8988T (cell line): Measurements from ENCODE around the gene AQP5.
"Not testable (repeated sequence)": the region's sequence is repeated elsewhere in the genome, so short reads cannot be mapped to it uniquely, and the experiment has no call there.

Experiments used
- DNase-seq: peaks from one replicate; pipeline ENCODE4 v3.0.0; 2011

The AQP5 gene

DNA sequence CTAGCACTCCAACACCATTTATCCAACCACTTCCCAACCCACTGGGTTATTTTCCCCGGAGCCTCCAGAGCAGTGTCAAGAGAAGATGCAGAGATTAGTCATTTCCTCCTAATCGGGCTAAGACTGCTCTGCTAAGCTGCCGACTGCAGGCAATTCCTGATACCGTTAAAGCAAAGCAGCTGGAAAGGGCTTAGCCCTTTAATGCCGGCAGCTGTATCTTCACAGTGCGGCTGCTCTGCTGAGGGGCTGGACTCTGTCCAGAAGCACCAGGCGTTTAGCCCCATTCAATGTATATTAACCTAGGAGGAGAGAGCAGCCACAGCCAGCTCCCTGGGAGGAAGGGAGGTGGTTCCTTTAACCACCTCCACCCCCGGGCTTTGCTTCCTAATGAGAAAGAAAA, 22.2 kb downstream of the AQP5 start:
- DNase-seq = no peak

DNA sequence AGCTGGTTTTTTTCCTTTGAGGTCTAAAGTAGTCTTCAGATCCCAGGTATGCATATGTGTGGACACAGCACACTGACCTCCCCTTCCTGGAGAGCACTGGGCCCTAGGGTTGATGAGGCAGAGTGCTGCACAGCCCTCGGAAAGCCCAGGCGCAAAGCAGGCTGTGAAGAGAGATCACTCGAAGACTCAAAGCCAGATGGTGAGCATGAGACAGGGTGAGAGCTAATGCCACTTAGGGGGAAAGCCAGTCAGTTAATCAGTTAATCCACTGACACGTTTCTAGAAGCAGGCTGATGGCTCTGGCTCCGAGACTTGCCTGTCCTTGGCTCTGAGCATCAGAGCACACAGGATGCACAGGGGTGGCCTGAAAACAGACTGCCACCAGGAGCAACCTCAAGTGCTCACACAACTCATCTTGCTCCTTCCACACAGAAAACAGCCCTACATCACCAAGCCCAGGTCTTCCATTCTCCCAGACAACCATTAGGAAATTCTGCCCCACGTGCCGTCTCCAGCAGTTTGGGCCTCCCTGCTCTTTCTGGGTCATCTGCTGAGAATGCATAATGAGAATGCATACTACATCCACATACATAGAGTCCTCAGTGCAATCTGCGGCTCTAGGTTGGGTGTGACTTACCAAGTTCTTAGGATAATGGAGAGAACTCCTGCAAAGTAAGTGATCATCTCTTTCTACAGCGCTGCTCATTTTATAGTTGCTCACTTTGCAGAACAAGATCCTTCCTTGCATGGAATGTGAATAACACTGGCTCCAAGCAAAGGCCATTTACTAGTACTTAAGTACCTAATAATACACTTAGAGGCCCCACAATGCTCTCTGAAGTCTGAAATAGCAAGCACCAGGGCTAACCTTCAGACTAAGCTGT, 23.0 kb downstream of the AQP5 start:
- DNase-seq = no peak

DNA sequence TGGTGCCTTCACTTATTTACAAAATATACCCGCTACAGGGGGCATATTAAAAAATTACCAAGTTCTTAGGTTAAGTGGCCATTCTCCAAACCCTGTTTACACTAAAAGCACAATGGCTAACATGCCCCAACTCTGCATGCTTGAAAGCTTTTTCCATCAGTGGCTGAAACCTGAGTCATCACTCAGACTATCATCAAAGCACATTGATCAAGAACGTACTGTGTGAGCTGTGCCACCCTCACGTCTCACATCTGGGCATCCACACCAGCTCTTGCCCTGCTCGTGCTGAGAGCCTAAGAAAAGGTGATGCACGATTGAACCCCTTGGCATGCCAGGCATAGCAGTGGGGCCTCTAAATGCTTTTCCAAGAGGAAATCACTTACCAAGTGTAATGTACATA, 24.3 kb downstream of the AQP5 start:
- DNase-seq = no peak

DNA sequence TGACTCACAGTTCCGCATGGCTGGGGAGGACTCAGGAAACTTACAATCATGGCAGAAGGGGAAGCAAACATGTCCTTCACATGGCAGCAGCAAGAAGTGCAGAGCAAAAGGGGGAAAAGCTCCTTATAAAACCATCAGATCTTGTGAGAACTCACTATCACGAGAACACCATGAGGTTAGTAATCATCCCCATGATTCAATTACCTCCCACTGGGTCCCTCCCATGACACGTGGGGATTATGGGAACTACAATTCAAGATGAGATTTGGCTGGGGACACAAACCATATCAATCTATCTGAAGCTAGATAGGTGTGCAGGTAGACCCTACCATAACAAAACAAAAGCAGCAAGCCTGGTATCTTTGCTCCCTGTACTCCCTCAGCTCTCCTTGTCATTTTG, 24.8 kb downstream of the AQP5 start:
- not testable (repeated sequence) for DNase-seq

DNA sequence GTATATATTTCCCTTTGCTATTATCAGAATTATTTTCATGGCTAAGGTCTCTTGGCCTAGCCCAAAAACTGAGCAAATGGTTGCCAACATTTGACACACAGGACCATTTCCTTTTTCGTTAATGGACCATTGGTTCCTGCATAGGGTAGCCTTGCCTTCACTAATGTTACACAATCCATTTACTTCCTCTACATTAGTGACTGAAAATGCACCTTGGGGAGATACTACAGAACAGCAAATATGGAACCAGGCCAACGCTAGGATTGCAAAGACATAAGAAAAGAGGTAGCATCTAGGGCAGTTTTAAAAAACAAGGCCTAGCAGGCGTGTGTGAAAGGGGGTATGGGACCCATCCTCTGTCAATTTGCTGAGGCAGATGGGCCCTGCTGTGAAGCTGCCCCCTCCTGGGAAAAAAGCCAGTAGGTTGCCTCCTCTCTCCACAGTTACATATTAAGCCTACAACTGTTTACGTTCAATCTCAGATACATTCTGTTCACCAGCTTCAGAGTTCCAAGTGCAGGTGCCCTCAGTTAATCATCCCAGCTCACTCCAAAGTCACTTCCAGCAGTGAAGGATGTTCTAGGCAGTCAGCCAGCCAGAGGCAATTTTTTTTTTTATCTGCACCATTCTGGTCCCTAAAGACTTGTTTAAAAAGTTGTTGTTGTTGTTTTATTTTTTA, 26.1 kb downstream of the AQP5 start:
- no peak for DNase-seq

DNA sequence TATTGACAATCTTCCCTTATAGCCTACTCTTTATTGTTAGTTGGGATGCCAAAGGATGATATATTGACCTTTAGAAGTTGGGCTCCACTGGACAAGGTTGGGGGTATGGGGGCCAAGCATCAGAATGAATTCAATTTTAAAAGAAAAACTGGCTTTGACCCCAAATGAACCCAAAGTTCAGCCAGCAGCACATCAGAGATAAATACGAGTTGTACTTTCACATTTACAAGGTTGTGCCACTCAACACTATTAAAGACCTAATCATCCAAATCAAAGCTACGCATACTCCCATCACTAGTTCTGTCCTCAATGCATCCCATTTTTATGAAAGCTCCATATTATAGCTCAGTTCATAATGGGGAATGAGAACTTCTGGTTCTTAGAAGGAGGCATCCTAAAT, 27.7 kb downstream of the AQP5 start:
- not testable (repeated sequence) for DNase-seq

DNA sequence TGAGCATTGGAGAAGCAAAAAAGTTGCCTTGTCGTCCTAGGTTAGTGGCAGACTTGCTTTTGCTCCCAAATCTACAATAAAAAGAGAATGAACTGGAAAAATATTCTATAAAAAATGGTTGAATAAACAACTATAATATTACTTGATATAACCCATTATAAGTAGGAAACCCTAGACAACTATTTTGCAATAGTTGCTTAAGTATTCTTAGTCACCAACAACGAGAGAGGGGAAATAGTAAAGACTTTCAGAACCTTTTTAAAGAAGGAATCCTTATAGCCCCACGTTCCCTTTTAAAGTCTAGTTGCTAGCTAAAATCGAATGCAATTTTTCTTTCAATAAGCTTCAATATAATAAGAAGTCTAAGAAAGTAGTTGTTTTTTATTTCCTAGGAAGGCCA, 28.6 kb downstream of the AQP5 start:
- no peak for DNase-seq

DNA sequence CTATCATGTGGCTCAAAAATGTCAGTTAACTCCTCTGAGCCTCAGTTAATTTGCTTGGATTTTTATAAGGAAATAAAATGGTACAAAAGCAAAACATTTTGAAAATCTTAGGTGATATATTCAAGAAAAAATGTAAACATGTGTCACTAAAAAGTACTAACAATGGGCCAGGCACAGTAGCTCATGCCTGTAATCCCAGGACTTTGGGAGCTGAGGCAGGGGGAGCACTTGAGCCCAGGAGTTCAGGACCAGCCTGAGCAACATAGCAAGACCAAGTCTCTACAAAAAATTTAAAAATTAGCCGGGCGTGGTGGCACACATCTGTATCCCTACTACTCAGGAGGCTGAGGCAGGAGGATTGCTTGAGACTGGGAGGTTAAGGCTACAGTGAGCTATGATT, 36.8 kb downstream of the AQP5 start:
- DNase-seq = no peak

DNA sequence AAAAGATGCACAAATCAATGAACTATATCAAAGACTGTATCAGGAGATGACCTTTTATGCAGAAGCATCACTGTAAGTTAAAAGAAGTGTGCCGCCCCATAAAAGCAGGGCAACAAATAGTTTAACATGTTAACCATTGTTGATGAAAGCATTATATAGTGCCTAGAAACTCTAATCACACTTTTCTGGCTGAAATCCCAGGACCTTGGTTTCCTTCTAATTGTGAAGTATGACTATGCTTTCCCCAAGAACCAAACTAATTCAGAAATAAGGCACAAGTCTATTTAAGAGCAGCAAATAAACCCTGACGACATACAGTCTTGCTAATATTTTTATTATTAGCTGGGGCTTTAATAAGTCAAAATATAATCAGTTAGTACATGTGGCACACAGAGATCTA, 41.9 kb downstream of the AQP5 start:
- DNase-seq = no peak

DNA sequence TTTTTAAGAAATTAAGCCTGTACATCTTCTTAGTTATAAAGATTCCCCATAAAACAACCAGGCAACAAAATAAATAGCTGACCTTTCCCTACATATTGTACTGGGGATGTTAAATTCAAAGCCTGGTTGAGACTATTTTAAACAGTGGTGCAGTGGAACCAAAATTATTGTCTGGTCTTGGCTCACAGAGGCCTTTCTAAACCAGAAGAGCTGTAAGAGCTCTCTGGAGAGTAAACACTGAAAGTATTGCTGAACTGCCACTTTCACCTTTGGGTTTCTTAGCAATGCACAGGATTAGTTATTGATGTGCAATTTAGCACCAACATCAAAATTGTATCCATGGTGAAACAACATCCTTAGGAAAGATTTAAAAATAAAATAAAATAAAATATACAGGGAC, 43.0 kb downstream of the AQP5 start:
- no peak for DNase-seq

DNA sequence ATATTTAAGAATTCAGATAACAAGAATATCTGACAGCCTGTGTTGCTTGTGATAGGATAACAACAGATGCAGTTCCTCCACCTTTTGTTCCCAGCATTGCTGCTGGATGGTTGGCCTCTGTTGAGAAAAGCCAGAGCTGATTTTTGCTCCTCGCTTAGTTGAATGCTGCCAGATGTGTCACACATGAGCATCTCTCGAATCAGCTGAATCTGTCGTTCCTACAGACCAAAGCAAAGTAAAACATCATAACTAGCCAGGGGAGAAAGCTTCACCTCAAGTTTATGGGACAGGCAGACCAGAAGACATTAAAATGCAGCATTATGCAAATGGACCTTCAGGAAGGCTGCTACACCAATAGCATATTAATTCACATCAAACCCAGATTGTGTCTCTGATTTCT, 43.5 kb downstream of the AQP5 start:
- DNase-seq = no peak

DNA sequence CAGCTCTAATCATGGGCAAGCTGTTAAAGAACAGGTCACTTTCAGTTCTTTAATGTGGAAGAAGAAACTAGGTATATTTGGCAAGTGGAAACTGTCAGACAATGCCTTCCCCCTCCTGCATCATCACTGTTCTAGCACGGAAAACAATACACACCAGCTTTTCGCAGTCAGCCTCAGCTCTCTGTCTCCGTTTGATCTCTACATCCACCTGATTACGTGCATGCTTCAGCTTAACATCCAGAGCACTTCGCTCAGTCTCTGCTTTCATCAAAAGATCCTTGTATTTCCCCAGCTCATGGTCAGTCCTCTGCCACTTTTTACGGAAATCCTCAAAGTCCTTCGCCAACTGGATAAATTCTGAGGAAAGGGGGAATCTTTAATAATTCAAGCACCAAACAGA, 44.6 kb downstream of the AQP5 start:
- no peak for DNase-seq

DNA sequence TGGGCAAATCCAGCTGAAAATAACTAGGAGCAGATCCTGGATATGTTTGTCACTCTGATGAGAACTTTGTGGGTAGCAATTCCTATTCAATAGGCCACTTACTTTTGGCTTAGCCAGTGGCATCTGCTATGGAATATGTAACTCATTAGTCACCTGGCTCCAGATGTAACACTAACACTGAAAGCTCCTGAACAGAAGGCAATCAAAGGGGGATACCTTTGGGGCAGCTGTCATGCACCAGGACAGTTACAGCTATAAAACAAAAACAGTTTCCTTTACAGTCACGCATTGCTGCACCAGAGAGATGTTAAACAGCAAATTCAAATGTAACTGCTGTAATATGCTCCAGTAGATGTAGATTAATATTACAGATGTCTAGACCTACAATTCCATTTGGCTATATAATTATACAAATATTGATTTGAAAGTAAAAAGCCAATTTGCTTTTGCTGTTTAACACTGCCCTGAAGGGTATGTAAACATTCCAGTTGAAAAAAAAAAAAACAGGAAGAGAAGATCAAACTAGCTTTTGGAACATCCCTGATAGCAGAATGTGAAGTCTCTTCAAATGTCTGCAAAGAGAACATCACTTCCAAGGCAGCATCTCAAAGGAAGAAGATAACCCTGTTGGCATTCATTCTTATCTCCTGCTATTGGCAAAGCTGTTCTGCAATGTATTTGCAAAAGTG, 45.2 kb downstream of the AQP5 start:
- no peak for DNase-seq

DNA sequence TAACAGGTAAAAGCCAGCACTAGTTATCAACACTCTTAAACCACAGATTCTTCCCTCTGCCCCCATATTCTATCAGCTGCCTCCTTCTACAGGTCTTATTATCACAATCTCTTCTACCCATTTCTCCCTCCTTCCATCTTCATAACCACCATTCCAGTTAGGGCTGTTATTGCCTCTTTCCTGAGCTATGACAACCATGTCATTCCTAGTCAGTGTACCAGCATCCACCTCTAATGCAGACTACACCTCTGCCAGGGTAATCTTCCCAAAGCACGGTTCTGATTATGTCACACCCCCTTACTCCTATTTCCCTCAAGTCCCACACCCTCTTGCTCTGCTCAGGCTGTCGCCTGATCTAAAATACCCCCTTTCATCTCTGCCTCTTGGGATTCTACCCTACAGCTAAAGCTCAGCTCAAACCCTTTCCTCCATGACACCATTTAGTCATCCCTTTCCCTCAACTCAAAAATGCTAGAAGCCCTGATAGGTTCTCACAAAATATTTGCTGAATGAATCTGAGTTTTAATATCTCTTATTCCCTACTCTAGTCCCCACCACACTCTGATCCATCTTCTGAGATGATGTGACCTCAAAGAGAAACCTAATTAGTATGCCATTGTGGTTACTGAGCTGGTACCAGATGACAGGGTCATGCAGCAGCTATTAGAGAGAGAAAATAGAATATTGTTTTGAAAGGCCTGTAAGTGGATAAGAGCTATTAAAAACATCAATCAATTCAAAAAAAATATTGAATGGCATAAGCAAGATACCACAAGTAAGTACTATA, 51.9 kb downstream of the AQP5 start:
- no peak for DNase-seq

DNA sequence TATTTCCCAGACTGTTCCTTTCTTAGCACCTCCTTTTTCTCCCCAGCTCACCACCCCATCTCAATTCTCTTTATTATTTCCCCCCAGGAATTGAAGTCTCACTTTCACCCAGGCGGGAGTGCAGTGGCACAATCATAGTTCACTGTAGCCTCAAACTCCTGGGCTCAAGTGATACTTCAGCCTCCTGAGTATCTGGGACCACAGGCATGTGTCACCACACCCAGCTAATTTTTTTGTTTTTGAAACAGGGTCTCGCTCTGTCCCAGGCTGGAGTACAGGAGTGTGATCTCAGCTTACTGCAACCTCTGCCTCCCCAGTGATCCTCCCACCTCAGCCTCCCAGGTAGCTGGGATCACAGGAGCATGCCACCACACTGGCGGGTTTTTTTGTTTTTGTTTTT, 52.7 kb downstream of the AQP5 start:
- no peak for DNase-seq
